Fibroblast of lung (primary cell): ENCODE results near the gene TAS1R1. TPM values are rescaled to one million over a fixed set of nuclear protein-coding genes. Genes with fewer than 3 reads are reported as not detected.

Source experiments
- DNase-seq, 2 donors: peaks; one replicate each; pipeline versions ENCODE4 v3.0.0 to v3.0.0-alpha.2; 2010; ENCODE audit warnings: low read depth in 2 of 2
- H2AFZ ChIP-seq: 2 replicates; pipeline ENCODE4 v1.5.1; 2012; ENCODE audit warnings: low read length, control low read depth, inconsistent platforms
- H3K27ac ChIP-seq: 2 replicates; pipeline ENCODE4 v1.5.1; 2011; ENCODE audit warnings: low read length, control low read depth; ENCODE audit not compliant: insufficient read depth
- H3K27me3 ChIP-seq: 2 replicates; pipeline ENCODE4 v1.5.1; 2011; ENCODE audit warnings: mild to moderate bottlenecking, low read length; ENCODE audit not compliant: control insufficient read depth, insufficient read depth
- H3K36me3 ChIP-seq: 2 replicates; pipeline ENCODE4 v1.5.1; 2011; ENCODE audit warnings: low read length; ENCODE audit not compliant: control insufficient read depth, insufficient read depth
- H3K4me1 ChIP-seq: 2 replicates; pipeline ENCODE4 v1.5.1; 2011; ENCODE audit warnings: low read length; ENCODE audit not compliant: control insufficient read depth, insufficient read depth; ENCODE audit errors: extremely low read depth
- H3K4me2 ChIP-seq: 2 replicates; pipeline ENCODE4 v1.5.1; 2011; ENCODE audit warnings: low read length, control low read depth; ENCODE audit not compliant: insufficient read depth; ENCODE audit errors: extremely low read depth
- H3K4me3 ChIP-seq, 4 experiments: fragments of 200-600 bp in 1 of 4; sonication (generic) in 1 of 4; replicated peaks in 1 of 4; 2 replicates each; pipeline ENCODE4 v1.5.1; 2011 to 2016; ENCODE audit warnings: low read length in 4 of 4, low read depth in 3 of 4, mild to moderate bottlenecking in 3 of 4, control low read depth in 2 of 4, inconsistent platforms in 1 of 4, mixed read lengths in 1 of 4; ENCODE audit not compliant: insufficient read depth in 1 of 4; ENCODE audit errors: control extremely low read depth in 1 of 4
- H3K79me2 ChIP-seq: 2 replicates; pipeline ENCODE4 v1.5.1; 2012; ENCODE audit warnings: mild to moderate bottlenecking, low read length, inconsistent platforms; ENCODE audit not compliant: control insufficient read depth, insufficient read depth
- H3K9ac ChIP-seq: 2 replicates; pipeline ENCODE4 v1.5.1; 2011; ENCODE audit warnings: mild to moderate bottlenecking, low read length, control low read depth; ENCODE audit not compliant: insufficient read depth
- H3K9me3 ChIP-seq: 2 replicates; pipeline ENCODE4 v1.5.1; 2012; ENCODE audit warnings: low read depth, low read length; ENCODE audit not compliant: control insufficient read depth, insufficient read depth
- H4K20me1 ChIP-seq: 2 replicates; pipeline ENCODE4 v1.5.1; 2011; ENCODE audit warnings: low read length; ENCODE audit not compliant: control insufficient read depth, insufficient read depth; ENCODE audit errors: extremely low read depth
- EZH2 ChIP-seq: IDR thresholded peaks from 2 replicates; pipeline ENCODE4 v1.5.1; 2012; ENCODE audit warnings: low read length, control low read depth, mild to moderate bottlenecking; ENCODE audit errors: missing control alignments
- polyA plus RNA-seq, 2 donors: library from polyadenylated mRNA; depleted of rRNA in 1 of 2; stranded (reverse) in 1 of 2; unstranded in 1 of 2; fragments of >200 nt; gene quantifications; 2 replicates each; pipeline ENCODE4 v1.2.1, GENCODE V29; 2011 to 2012; ENCODE audit warnings: missing spikeins in 1 of 2
- total RNA-seq: library from RNA; depleted of rRNA; stranded (reverse); fragments of >200 nt; gene quantifications from 2 replicates; pipeline ENCODE4 v1.2.1, GENCODE V29; 2014
- TF ChIP-seq, protein P1 (sequence below), 2 donors: IDR thresholded peaks in 1 of 2; conservative IDR thresholded peaks in 1 of 2; 1 replicate in 1 of 2; 2 replicates in 1 of 2; pipeline ENCODE4 v1.5.1; 2011 to 2012; ENCODE audit warnings: low read length in 2 of 2, control low read depth in 1 of 2, inconsistent platforms in 1 of 2, low read depth in 1 of 2, mild to moderate bottlenecking in 1 of 2

TAS1R1 gene
- total and polyA plus RNA-seq, 2 donors (not counting 1 experiment from before 2014, with no cell fraction given), result 0.10 to 0.17 TPM

DNA sequence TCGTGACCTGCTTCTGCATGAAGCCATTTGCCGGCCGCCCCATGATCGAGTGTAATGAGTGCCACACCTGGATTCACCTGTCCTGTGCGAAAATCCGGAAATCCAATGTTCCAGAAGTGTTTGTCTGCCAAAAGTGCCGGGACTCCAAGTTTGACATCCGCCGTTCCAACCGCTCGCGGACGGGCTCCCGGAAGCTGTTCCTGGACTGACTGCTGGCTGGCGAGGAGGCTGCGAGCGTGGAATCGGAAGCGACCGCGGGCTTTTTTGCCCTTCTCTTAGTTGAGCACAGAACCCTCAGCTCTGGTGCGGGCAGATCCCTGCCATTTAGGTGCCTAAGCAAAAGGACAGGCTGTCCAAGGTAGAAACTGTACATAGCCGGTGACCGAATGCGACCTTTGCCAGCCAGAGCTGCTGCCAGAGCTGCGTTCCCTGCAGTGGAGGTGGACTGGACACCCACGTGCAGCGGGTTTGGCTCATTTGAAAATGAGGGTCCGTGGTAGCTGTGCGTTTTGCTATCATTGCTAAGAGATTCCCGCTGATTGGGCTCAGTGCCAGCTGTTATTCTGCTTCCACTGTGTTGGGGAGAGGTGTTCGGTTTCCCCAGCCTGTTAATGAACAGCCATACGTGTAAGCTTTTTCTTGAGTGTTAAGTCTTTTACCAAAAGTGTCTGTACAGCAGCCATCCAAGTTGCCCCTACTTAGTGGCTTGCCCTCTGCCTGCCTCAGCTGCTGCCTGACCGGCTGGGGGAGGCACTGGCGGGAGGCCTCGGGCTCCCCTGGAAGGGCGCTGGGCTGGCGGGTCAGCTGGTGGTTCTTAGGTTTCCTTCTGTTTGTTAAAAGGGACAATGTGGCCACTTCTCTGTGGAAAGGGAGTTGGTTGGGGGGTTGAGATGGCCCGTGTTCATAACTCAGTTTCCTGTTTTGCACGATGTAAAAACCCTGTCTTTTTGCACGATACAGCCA is 66.6 kb downstream of the TAS1R1 start:
- TF ChIP-seq EZH2, result no peak
- TF ChIP-seq, protein P1, sequence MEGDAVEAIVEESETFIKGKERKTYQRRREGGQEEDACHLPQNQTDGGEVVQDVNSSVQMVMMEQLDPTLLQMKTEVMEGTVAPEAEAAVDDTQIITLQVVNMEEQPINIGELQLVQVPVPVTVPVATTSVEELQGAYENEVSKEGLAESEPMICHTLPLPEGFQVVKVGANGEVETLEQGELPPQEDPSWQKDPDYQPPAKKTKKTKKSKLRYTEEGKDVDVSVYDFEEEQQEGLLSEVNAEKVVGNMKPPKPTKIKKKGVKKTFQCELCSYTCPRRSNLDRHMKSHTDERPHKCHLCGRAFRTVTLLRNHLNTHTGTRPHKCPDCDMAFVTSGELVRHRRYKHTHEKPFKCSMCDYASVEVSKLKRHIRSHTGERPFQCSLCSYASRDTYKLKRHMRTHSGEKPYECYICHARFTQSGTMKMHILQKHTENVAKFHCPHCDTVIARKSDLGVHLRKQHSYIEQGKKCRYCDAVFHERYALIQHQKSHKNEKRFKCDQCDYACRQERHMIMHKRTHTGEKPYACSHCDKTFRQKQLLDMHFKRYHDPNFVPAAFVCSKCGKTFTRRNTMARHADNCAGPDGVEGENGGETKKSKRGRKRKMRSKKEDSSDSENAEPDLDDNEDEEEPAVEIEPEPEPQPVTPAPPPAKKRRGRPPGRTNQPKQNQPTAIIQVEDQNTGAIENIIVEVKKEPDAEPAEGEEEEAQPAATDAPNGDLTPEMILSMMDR (conservative IDR thresholded peaks at IDR 0.05 in 1 of 2, IDR thresholded peaks at IDR 0.05 in 1 of 2; ENCODE audit: low read depth in 1 of 2, low read length in 2 of 2), result no peak

DNA sequence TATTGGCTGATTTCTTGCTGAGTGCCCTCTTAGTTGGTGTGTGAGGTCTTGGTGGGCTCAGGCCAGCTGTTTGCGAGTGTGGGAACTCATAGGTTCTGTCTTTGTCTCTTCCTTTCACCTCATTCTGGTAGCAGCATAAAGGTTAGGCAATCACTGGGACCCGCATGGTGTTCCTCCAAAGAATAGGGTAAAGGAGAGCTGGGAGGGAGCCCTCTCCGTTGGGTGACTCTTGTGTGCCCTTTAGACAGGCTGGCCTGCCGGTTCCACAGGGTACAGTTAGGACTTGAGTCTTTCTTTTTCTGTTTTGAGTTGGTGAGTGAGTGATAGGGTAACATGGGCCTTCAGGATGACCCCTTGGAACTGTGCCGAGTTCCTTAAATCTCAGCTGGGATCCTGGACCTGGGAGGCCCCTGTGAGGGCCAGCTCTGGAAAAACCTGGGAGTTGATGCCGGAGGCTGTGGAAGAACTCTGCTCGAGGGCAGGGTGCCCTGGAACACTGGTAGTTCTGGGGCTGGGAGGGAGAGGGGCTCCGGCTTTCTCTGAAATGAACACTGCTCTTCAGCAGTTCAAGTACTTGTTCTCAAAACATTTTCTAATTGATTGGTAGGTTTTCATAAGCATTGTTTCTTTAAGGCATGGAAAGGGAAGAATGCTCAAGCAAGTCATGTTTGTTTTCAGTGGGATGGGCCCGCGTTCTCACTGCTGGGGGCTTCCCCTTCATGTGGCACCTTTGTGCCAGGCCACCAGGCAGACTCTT is 67.5 kb downstream of the TAS1R1 start:
- TF ChIP-seq EZH2, result no peak
- TF ChIP-seq, protein P1 (conservative IDR thresholded peaks at IDR 0.05 in 1 of 2, IDR thresholded peaks at IDR 0.05 in 1 of 2; ENCODE audit: low read depth in 1 of 2, low read length in 2 of 2), result no peak
- H3K79me2 ChIP-seq, result peaks cover 43% of the 10 kb centered on the region

More for the DNA sequence above, 66.6 kb downstream of the TAS1R1 start:
- Histone ChIP-seq H3K36me3 (peaks cover 20% of the 10 kb centered on the region), H3K27ac (no peak overlapping the region), H3K9ac (no peak overlapping the region), H4K20me1 (no peaks in the 10 kb centered on the region), H3K4me2 (no peak overlapping the region), H3K4me1 (no peaks in the 10 kb centered on the region), H3K9me3 (no peaks in the 10 kb centered on the region), H3K27me3 (no peaks in the 10 kb centered on the region), H2AFZ (no peak overlapping the region), H3K4me3 (no peak overlapping the region), H3K79me2 (peaks cover 45% of the 10 kb centered on the region)
- no peak for DNase-seq

More for the DNA sequence above, 67.5 kb downstream of the TAS1R1 start:
- Histone ChIP-seq H3K27me3 (no peaks in the 10 kb centered on the region), H3K4me2 (no peak overlapping the region), H3K36me3 (peaks cover 24% of the 10 kb centered on the region), H3K27ac (no peak overlapping the region), H2AFZ (no peak overlapping the region), H3K9me3 (no peaks in the 10 kb centered on the region), H3K4me1 (no peaks in the 10 kb centered on the region), H4K20me1 (no peaks in the 10 kb centered on the region), H3K4me3 (no peak overlapping the region), H3K9ac (no peak overlapping the region)
- no peak for DNase-seq
